SK-N-MC (cell line): ENCODE measurements around the gene ZNF346.

Experiments used
- DNase-seq: peaks from one replicate; pipeline ENCODE4 v3.0.0-alpha.2; 2011; ENCODE audit warnings: low read depth, low spot score
- H3K27ac ChIP-seq: fragments of 200-600 bp; sonication (generic); 2 replicates; pipeline ENCODE4 v1.5.1; 2016; ENCODE audit warnings: mixed run types
- H3K36me3 ChIP-seq: fragments of 200-600 bp; sonication (generic); 2 replicates; pipeline ENCODE4 v1.6.1; 2017; ENCODE audit warnings: antibody characterized with exemption, low read length, mixed read lengths; ENCODE audit not compliant: insufficient read depth
- H3K4me3 ChIP-seq: fragments of 200-600 bp; sonication (generic); 2 replicates; pipeline ENCODE4 v1.5.1; 2016
- H3K9ac ChIP-seq: fragments of 200-600 bp; sonication (generic); 2 replicates; pipeline ENCODE4 v1.8.0; 2017; ENCODE audit warnings: mixed run types, mixed read lengths; ENCODE audit not compliant: insufficient read length
- H3K9me3 ChIP-seq: fragments of 200-600 bp; sonication (generic); 2 replicates; pipeline ENCODE4 v1.6.1; 2017; ENCODE audit warnings: low read depth, mild to moderate bottlenecking, antibody characterized with exemption, low read length, moderate library complexity, mixed read lengths
- EZH2 ChIP-seq: fragments of 200-600 bp; sonication (generic); IDR thresholded peaks from one replicate; pipeline ENCODE4 v1.6.1; 2017; ENCODE audit warnings: antibody characterized with exemption
- FOXP2 ChIP-seq: optimal IDR thresholded peaks from 2 replicates; pipeline ENCODE3; 2011; ENCODE audit warnings: mild to moderate bottlenecking, moderate library complexity; ENCODE audit not compliant: insufficient read depth; ENCODE audit errors: extremely low read length, control extremely low read depth
- POLR2AphosphoS5 ChIP-seq: IDR thresholded peaks from 2 replicates; pipeline ENCODE4 v1.6.1; 2012; ENCODE audit warnings: mild to moderate bottlenecking, low read depth, low read length, borderline replicate concordance

Gene ZNF346

DNA sequence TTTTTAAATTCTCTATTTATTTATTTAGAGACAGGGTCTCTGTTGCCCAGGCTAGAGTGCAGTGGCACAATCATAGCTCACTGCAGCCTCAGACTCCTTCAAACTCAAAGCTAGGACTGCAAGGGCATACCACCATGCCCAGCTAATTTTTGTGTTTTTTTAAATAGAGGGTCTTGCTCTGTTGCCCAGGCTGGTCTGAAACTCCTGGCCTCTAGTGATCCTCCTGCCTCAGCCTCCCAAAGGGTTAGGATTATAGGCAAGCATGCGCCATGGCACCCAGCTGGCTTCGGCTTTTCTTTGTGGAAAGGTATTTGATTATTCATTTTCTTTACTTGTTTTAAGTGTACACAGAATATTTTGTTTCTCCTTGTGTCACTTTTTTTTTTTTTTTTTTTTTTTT is 5.2 kb downstream of the ZNF346 start:
- H3K36me3 ChIP-seq = peaks cover 59% of the 10 kb centered on the region
- no peak for DNase-seq
- no peak overlapping the region for H3K9ac ChIP-seq
- H3K9me3 ChIP-seq = no peaks in the 10 kb centered on the region
- TF ChIP-seq EZH2 (no peak), FOXP2 (no peak), POLR2AphosphoS5 (no peak)
- H3K27ac ChIP-seq = no peak overlapping the region
- H3K4me3 ChIP-seq = no peak overlapping the region

DNA sequence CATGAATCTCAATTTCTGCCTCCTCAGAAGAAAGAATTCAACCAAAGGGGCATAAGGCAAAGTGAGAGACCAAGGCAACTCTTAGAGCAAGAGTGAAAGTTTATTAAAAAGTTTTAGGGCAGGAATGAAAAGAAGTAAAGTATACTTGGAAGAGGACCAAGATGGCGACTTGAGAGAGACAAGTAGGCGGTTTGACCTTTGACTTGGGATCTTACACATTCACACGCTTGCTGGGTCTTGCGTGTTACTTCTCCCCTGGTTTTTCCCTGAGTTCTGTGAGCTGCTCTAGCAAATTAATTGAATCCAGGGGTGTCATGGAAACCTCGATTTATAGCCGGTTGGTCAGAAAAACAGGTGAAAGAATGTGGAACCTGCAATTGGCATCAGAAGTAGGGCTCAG is 7.0 kb downstream of the ZNF346 start:
- Histone ChIP-seq H3K27ac (no peak overlapping the region), H3K4me3 (no peak overlapping the region), H3K9ac (no peak overlapping the region), H3K9me3 (no peaks in the 10 kb centered on the region), H3K36me3 (peaks cover 65% of the 10 kb centered on the region)
- no peak for TF ChIP-seq POLR2AphosphoS5
- no peak for TF ChIP-seq FOXP2
- TF ChIP-seq EZH2 = no peak
- DNase-seq = no peak

DNA sequence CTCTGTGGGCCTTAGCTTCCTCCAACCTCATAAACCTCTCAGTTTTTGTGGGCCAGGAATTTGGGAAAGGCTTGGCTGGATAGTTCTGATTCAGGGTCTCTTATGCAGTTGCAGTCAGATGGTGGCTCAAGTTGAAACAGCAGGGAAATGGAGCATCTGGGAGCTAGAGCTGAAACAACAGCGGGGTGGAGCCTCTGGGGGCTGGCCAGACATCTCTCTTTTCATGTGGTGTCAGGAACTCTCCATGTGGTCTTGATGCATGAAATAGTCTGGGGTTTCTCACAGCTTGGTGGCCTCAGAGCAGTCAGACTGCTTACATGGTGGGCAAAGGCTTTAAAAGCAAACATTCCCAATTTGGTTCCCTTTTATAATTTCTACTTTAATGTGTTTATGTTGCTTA is 13.5 kb downstream of the ZNF346 start:
- H3K9ac ChIP-seq = no peak overlapping the region
- TF ChIP-seq POLR2AphosphoS5 = no peak
- no peak for TF ChIP-seq EZH2
- no peak for DNase-seq
- no peak overlapping the region for H3K4me3 ChIP-seq
- H3K36me3 ChIP-seq = peaks cover 42% of the 10 kb centered on the region
- H3K27ac ChIP-seq = no peak overlapping the region
- no peaks in the 10 kb centered on the region for H3K9me3 ChIP-seq

DNA sequence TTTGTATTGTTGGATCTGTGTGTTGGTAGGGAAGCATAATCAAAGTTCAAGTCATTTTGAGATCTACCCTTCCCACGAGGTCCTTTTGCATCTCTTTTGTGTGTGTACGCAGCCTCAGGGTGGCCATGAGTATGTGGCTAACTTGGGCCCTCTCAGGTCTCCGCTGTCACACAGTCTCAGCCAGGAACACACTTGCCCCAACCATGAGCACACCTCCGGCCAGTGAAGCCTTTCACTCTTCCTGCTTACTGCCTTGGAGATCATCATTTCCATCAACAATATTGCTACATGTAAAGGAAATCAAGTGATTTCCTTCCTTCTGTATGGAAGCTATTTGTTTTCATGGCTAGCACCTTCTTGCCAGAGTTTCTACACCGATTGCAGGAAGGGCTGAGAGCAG is 13.9 kb downstream of the ZNF346 start:
- H3K4me3 ChIP-seq = no peak overlapping the region
- H3K9me3 ChIP-seq = no peaks in the 10 kb centered on the region
- TF ChIP-seq EZH2 (no peak), POLR2AphosphoS5 (no peak), FOXP2 (no peak)
- H3K27ac ChIP-seq = no peak overlapping the region
- H3K9ac ChIP-seq = no peak overlapping the region
- no peak for DNase-seq
- H3K36me3 ChIP-seq = peaks cover 43% of the 10 kb centered on the region

DNA sequence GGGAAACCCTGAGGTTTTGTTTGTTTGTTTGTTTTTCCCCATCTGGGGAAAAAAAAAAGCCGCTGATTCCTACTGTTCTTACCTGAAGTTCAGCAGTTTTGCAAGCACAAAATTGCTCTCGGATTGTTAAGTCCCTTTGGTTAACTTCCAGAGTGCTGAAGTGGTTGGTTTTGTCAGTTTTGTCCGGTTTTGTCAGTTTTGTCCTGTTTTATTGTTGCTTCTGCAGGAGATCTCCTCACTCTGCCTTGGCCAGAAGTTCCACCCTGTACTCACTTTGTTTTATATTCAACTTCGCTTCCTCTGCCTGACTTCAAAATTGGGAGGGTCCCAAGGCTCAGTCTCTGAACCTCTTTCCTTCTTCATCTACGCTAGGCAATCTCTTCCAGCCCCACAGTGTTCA is 14.4 kb downstream of the ZNF346 start:
- no peak overlapping the region for H3K27ac ChIP-seq
- H3K4me3 ChIP-seq = no peak overlapping the region
- H3K9me3 ChIP-seq = no peaks in the 10 kb centered on the region
- no peak overlapping the region for H3K9ac ChIP-seq
- peaks cover 43% of the 10 kb centered on the region for H3K36me3 ChIP-seq
- DNase-seq = no peak
- no peak for TF ChIP-seq FOXP2
- TF ChIP-seq EZH2 = no peak
- TF ChIP-seq POLR2AphosphoS5 = no peak

DNA sequence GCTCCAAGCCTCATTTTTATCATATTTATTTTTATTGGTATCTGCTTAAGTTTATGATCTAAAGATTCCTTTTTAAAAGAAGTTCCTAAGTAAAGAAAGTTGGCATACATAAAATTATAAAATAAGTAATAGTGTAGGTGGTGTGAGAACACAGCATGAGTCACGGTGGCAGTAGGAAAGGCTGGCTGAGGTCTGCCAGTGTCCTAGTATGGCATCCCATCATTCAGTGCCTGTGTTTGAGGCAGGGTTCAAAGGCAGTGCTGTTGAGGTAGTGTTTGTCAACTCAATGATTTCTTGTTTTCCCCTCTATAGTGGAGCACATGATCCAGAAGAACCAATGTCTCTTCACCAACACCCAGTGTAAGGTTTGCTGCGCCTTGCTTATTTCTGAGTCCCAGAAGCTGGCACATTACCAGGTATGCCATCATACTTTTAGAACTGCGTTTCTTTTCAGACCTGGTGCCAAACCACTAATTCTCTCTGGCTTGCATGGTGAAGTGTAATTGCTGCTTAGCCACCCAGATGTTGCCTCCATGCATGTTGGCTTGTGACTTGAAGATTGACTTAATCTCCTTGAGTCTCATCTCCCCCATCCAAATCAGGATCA is 18.4 kb downstream of the ZNF346 start:
- no peak overlapping the region for H3K9ac ChIP-seq
- no peaks in the 10 kb centered on the region for H3K9me3 ChIP-seq
- no peak for DNase-seq
- no peak overlapping the region for H3K27ac ChIP-seq
- peaks cover 61% of the 10 kb centered on the region for H3K36me3 ChIP-seq
- H3K4me3 ChIP-seq = no peak overlapping the region
- TF ChIP-seq EZH2 = no peak
- no peak for TF ChIP-seq FOXP2
- no peak for TF ChIP-seq POLR2AphosphoS5

DNA sequence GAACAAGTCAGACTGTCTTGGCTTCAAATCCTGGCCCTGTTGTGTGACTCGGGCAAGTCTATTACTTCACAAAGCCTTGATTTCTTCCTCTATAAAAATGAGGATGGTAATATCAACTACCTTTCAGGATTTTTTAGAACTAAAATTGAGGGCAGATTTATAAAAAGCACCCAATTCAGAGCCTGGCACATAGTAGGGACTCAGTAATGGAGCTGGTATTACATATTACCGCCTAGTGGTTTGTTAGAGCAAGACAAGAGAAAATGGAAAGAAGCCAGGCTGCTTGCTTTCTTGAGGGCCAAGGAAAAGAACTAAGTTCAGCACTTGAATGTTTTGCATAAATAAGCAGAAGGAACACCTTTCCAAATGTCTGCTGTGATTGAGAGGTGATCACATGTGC is 19.4 kb downstream of the ZNF346 start:
- no peak for TF ChIP-seq EZH2
- TF ChIP-seq FOXP2 = no peak
- no peak for TF ChIP-seq POLR2AphosphoS5
- Histone ChIP-seq H3K4me3 (no peak overlapping the region), H3K9me3 (no peaks in the 10 kb centered on the region), H3K27ac (no peak overlapping the region), H3K9ac (no peak overlapping the region), H3K36me3 (peaks cover 64% of the 10 kb centered on the region)
- no peak for DNase-seq

DNA sequence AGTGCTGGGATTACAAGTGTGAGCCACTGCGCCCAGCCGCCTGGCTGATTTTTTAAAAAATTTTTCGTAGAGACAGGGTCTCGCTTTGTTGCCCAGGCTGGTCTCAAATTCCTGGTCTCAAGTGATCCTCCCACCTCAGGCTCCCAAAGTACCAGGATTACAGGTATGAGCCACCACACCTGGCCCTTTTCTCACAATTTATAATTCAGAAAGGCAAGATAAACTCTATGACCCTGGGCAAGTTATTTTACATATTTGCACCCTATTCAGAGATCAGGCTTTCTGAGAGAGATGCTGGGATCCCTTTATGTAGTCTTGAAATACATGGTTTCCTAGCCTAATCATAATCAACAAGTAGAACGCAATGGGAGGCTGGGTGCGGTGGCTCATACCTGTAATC is 20.6 kb downstream of the ZNF346 start:
- H3K9me3 ChIP-seq = no peaks in the 10 kb centered on the region
- no peak for DNase-seq
- TF ChIP-seq POLR2AphosphoS5 = no peak
- TF ChIP-seq EZH2 = no peak
- no peak for TF ChIP-seq FOXP2
- H3K9ac ChIP-seq = no peak overlapping the region
- peaks cover 71% of the 10 kb centered on the region for H3K36me3 ChIP-seq
- H3K4me3 ChIP-seq = no peak overlapping the region
- H3K27ac ChIP-seq = no peak overlapping the region

DNA sequence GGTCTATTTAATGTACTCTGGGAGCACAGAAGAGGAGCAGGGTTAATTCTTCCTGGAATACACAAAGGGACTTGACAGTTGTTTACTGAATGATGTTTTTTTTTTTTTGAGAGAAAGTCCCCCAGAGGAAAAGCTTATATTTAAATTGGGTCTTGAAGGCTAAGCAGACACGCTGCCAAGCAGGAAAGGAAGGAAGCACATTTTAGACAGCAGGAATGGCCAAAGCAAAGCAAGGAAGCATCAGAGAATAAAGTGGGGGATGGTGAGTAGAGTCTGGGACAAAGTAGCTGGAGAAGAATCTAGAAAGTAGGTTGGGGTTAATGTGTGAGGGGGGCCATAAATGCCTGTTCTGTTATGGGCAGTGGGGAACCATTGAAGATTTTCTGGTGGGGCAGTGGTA is 21.5 kb downstream of the ZNF346 start:
- no peak overlapping the region for H3K4me3 ChIP-seq
- no peak for DNase-seq
- peaks cover 72% of the 10 kb centered on the region for H3K36me3 ChIP-seq

More for the DNA sequence above, 21.5 kb downstream of the ZNF346 start:
- Histone ChIP-seq H3K27ac (no peak overlapping the region), H3K9me3 (no peaks in the 10 kb centered on the region), H3K9ac (no peak overlapping the region)
- TF ChIP-seq POLR2AphosphoS5 (no peak), FOXP2 (no peak), EZH2 (no peak)
